Ascending aorta (tissue), 2 donors: ENCODE results near the gene EPC1. TPM values are rescaled to one million over a fixed set of nuclear protein-coding genes. Genes with fewer than 3 reads are reported as not detected.

Experiments
- DNase-seq, 2 donors: peaks; one replicate each; pipeline ENCODE4 v3.0.0-alpha.2; 2019; ENCODE audit warnings: low spot score in 2 of 2
- H3K27ac ChIP-seq, 2 donors: fragments of 200-600 bp; sonication (generic); one replicate each; pipeline ENCODE4 v1.5.1; 2016 to 2017; ENCODE audit warnings: mild to moderate bottlenecking in 1 of 2
- H3K27me3 ChIP-seq: fragments of 200-600 bp; sonication (generic); one replicate; pipeline ENCODE4 v1.5.1; 2017
- H3K36me3 ChIP-seq, 2 donors: fragments of 200-600 bp; sonication (generic); one replicate each; pipeline ENCODE4 v1.5.1; 2016
- H3K4me1 ChIP-seq, 2 donors: fragments of 200-600 bp; sonication (generic); one replicate each; pipeline ENCODE4 v1.5.1; 2016 to 2017; ENCODE audit warnings: mild to moderate bottlenecking in 1 of 2
- H3K4me3 ChIP-seq, 2 donors: fragments of 200-600 bp; sonication (generic); one replicate each; pipeline ENCODE4 v1.5.1; 2016 to 2017; ENCODE audit warnings: mild to moderate bottlenecking in 1 of 2
- H3K9me3 ChIP-seq, 2 donors: fragments of 200-600 bp; sonication (generic); one replicate each; pipeline ENCODE4 v1.5.1; 2016
- CTCF ChIP-seq, 3 experiments: fragments of 200-600 bp in 2 of 3; fragments of 450-650 bp in 1 of 3; sonication (generic) in 2 of 3; IDR thresholded peaks; one replicate each; pipeline ENCODE4 v1.5.1; 2016 to 2019; ENCODE audit warnings: antibody characterized with exemption in 3 of 3, mild to moderate bottlenecking in 1 of 3, moderate library complexity in 1 of 3
- intact Hi-C: fragments of 100-400 bp; cut with DNase I; formaldehyde crosslinking; loops from one replicate; pipeline ENCODE4 v1.15.1; 2023
- total RNA-seq: library from RNA; depleted of rRNA; stranded (reverse); fragments of >200 nt; gene quantifications from one replicate; pipeline ENCODE4 v1.1.0, GENCODE V29; 2016

EPC1 gene
- total RNA-seq, 1 donor from 2014 or later: 31.4 TPM

- TF ChIP-seq CTCF (IDR thresholded peaks at IDR 0.05): no peak
- no peaks in the 10 kb centered on the region for H3K27me3 ChIP-seq
- no peak overlapping the region for H3K4me3 ChIP-seq
- no peaks in the 10 kb centered on the region for H3K36me3 ChIP-seq
- H3K9me3 ChIP-seq: no peaks in the 10 kb centered on the region
- no peak overlapping the region for H3K27ac ChIP-seq
- peaks cover 5 to 64% of the 10 kb centered on the region in 2 donors for H3K4me1 ChIP-seq
- intact Hi-C loops: no loop called here
- no peak for DNase-seq
These were observed 16.7 kb downstream of the EPC1 start for GRCh38 chr10:32330214-32330613.

GRCh38 chr10:32329061-32329460, 17.9 kb downstream of the EPC1 start:
- H3K4me1 ChIP-seq: peaks cover 5 to 68% of the 10 kb centered on the region in 2 donors
- H3K36me3 ChIP-seq: no peaks in the 10 kb centered on the region
- no peak overlapping the region for H3K4me3 ChIP-seq
- intact Hi-C loops: no loop called here
- no peak for TF ChIP-seq CTCF (IDR thresholded peaks at IDR 0.05)
- no peak for DNase-seq
- H3K9me3 ChIP-seq: no peaks in the 10 kb centered on the region
- H3K27me3 ChIP-seq: no peaks in the 10 kb centered on the region
- H3K27ac ChIP-seq: no peak overlapping the region

GRCh38 chr10:32328499-32328898, 18.5 kb downstream of the EPC1 start:
- no peak for TF ChIP-seq CTCF (IDR thresholded peaks at IDR 0.05)
- H3K4me1 ChIP-seq: peaks cover 3 to 68% of the 10 kb centered on the region in 2 donors
- no peak overlapping the region for H3K4me3 ChIP-seq
- H3K9me3 ChIP-seq: no peaks in the 10 kb centered on the region
- DNase-seq: no peak
- intact Hi-C loops: no loop called here
- no peak overlapping the region for H3K27ac ChIP-seq
- H3K27me3 ChIP-seq: no peaks in the 10 kb centered on the region
- no peaks in the 10 kb centered on the region for H3K36me3 ChIP-seq

- intact Hi-C loops: no loop called here
- no peak for TF ChIP-seq CTCF (IDR thresholded peaks at IDR 0.05)
- Histone ChIP-seq H3K36me3 (no peaks in the 10 kb centered on the region), H3K9me3 (no peaks in the 10 kb centered on the region), H3K4me3 (no peak overlapping the region), H3K4me1 (peaks cover 3 to 61% of the 10 kb centered on the region in 2 donors), H3K27ac (no peak overlapping the region), H3K27me3 (no peaks in the 10 kb centered on the region)
- no peak for DNase-seq
These were observed 19.6 kb downstream of the EPC1 start for GRCh38 chr10:32327364-32327691.

GRCh38 chr10:32326680-32327363, 20.1 kb downstream of the EPC1 start:
- intact Hi-C loops: no loop called here
- no peak overlapping the region for H3K4me3 ChIP-seq
- peaks cover 3 to 56% of the 10 kb centered on the region in 2 donors for H3K4me1 ChIP-seq
- no peak for DNase-seq
- TF ChIP-seq CTCF (IDR thresholded peaks at IDR 0.05): no peak
- no peaks in the 10 kb centered on the region for H3K9me3 ChIP-seq
- H3K27ac ChIP-seq: no peak overlapping the region
- no peaks in the 10 kb centered on the region for H3K27me3 ChIP-seq
- no peaks in the 10 kb centered on the region for H3K36me3 ChIP-seq

GRCh38 chr10:32326119-32326518, 20.8 kb downstream of the EPC1 start:
- no peak for TF ChIP-seq CTCF (IDR thresholded peaks at IDR 0.05)
- no peak for DNase-seq
- Histone ChIP-seq H3K27me3 (no peaks in the 10 kb centered on the region), H3K27ac (no peak overlapping the region), H3K36me3 (no peaks in the 10 kb centered on the region), H3K4me1 (peaks cover 3 to 54% of the 10 kb centered on the region in 2 donors), H3K4me3 (no peak overlapping the region), H3K9me3 (no peaks in the 10 kb centered on the region)
- intact Hi-C loops: no loop called here
